ENCODE measurements around the gene TRPM3.

The TRPM3 gene

GRCh38 chr9:70594386-70594944, 527.0 kb downstream of the TRPM3 start:
- Mint-ChIP-seq H3K27ac (no peak overlapping the region), H3K36me3 (ENCODE audit: low read depth) (no peaks in the 10 kb centered on the region), H3K27me3 (ENCODE audit: low read depth, poor library complexity) (no peaks in the 10 kb centered on the region), H3K9me3 (no peaks in the 10 kb centered on the region), H3K4me1 (no peaks in the 10 kb centered on the region), H3K4me3 (no peak overlapping the region)
- TF ChIP-seq CTCF (IDR thresholded peaks at IDR 0.05) = no peak
- DNase-seq = no peak

GRCh38 chr9:70593241-70593640, 528.2 kb downstream of the TRPM3 start:
- TF ChIP-seq CTCF (IDR thresholded peaks at IDR 0.05) = no peak
- Mint-ChIP-seq H3K9me3 (no peaks in the 10 kb centered on the region), H3K4me3 (no peak overlapping the region), H3K36me3 (ENCODE audit: low read depth) (no peaks in the 10 kb centered on the region), H3K4me1 (peaks cover 12% of the 10 kb centered on the region), H3K27ac (no peak overlapping the region), H3K27me3 (ENCODE audit: low read depth, poor library complexity) (no peaks in the 10 kb centered on the region)
- DNase-seq = no peak

GRCh38 chr9:70590315-70590677, 531.1 kb downstream of the TRPM3 start:
- Mint-ChIP-seq H3K27ac (no peak overlapping the region), H3K36me3 (ENCODE audit: low read depth) (no peaks in the 10 kb centered on the region), H3K27me3 (ENCODE audit: low read depth, poor library complexity) (no peaks in the 10 kb centered on the region), H3K4me3 (no peak overlapping the region), H3K4me1 (peaks cover 17% of the 10 kb centered on the region), H3K9me3 (no peaks in the 10 kb centered on the region)
- no peak for TF ChIP-seq CTCF (IDR thresholded peaks at IDR 0.05)
- no peak for DNase-seq

- TF ChIP-seq CTCF (IDR thresholded peaks at IDR 0.05) = no peak
- Mint-ChIP-seq H3K4me3 (no peak overlapping the region), H3K27me3 (ENCODE audit: low read depth, poor library complexity) (no peaks in the 10 kb centered on the region), H3K9me3 (no peaks in the 10 kb centered on the region), H3K27ac (no peak overlapping the region), H3K4me1 (peaks cover 17% of the 10 kb centered on the region), H3K36me3 (ENCODE audit: low read depth) (no peaks in the 10 kb centered on the region)
- DNase-seq = no peak
Measured at GRCh38 chr9:70589571-70590314, 531.7 kb downstream of the TRPM3 start.

- peaks cover 17% of the 10 kb centered on the region for H3K4me1 Mint-ChIP-seq
- no peak for TF ChIP-seq CTCF (IDR thresholded peaks at IDR 0.05)
- no peak overlapping the region for H3K27ac Mint-ChIP-seq
- H3K36me3 Mint-ChIP-seq (ENCODE audit: low read depth) = no peaks in the 10 kb centered on the region
- DNase-seq = no peak
- H3K9me3 Mint-ChIP-seq = no peaks in the 10 kb centered on the region
- H3K27me3 Mint-ChIP-seq (ENCODE audit: low read depth, poor library complexity) = no peaks in the 10 kb centered on the region
- no peak overlapping the region for H3K4me3 Mint-ChIP-seq
Measured at GRCh38 chr9:70588999-70589398, 532.4 kb downstream of the TRPM3 start.

- no peaks in the 10 kb centered on the region for H3K27me3 Mint-ChIP-seq (ENCODE audit: low read depth, poor library complexity)
- no peaks in the 10 kb centered on the region for H3K36me3 Mint-ChIP-seq (ENCODE audit: low read depth)
- TF ChIP-seq CTCF (IDR thresholded peaks at IDR 0.05) = no peak
- H3K9me3 Mint-ChIP-seq = no peaks in the 10 kb centered on the region
- H3K4me1 Mint-ChIP-seq = peaks cover 17% of the 10 kb centered on the region
- H3K4me3 Mint-ChIP-seq = no peak overlapping the region
- DNase-seq = no peak
- H3K27ac Mint-ChIP-seq = no peak overlapping the region
Measured at GRCh38 chr9:70588381-70588780, 533.0 kb downstream of the TRPM3 start.

Measured in nephron progenitor cell (in vitro differentiated cells).